Stimulated activated CD8-positive, alpha-beta memory T cell treated with anti-CD3 and anti-CD28 coated beads, Interleukin-2, amount 100 ng/mL, for 48 hours (primary cell): ENCODE results near the gene TMEM161A.

Source experiments
- DNase-seq, 2 donors: peaks; one replicate each; pipeline ENCODE4 v3.0.0-alpha.2; 2020; ENCODE audit warnings: low read depth in 2 of 2

Gene TMEM161A

GRCh38 chr19:19098084-19098702 is 40.1 kb downstream of the TMEM161A start:
- DNase-seq, result no peak

- no peak for DNase-seq
Measured at GRCh38 chr19:19096641-19097627, 41.3 kb downstream of the TMEM161A start.

GRCh38 chr19:19095691-19096090 is 42.6 kb downstream of the TMEM161A start:
- no peak for DNase-seq

GRCh38 chr19:19094513-19094912 is 43.8 kb downstream of the TMEM161A start:
- DNase-seq, result no peak

- DNase-seq, result no peak
Measured at GRCh38 chr19:19087676-19088075, 50.6 kb downstream of the TMEM161A start.

- DNase-seq, result no peak
Measured at GRCh38 chr19:19083413-19084178, 54.7 kb downstream of the TMEM161A start.

- no peak for DNase-seq
Measured at GRCh38 chr19:19081642-19082151, 56.6 kb downstream of the TMEM161A start.

- no peak for DNase-seq
Measured at GRCh38 chr19:19079571-19079970, 58.7 kb downstream of the TMEM161A start.

GRCh38 chr19:19078801-19079200 is 59.5 kb downstream of the TMEM161A start:
- no peak for DNase-seq

- no peak for DNase-seq
Measured at GRCh38 chr19:19077103-19077502, 61.2 kb downstream of the TMEM161A start.

GRCh38 chr19:19076476-19076875 is 61.8 kb downstream of the TMEM161A start:
- no peak for DNase-seq

- DNase-seq, result no peak
Measured at GRCh38 chr19:19075126-19075525, 63.2 kb downstream of the TMEM161A start.

GRCh38 chr19:19074196-19074882 is 63.9 kb downstream of the TMEM161A start:
- no peak for DNase-seq

- no peak for DNase-seq
Measured at GRCh38 chr19:19071897-19072296, 66.4 kb downstream of the TMEM161A start.
